K562 (cell line): ENCODE measurements around the gene PCCA. TPM values are rescaled to one million over a fixed set of nuclear protein-coding genes. Genes with fewer than 3 reads are reported as not detected.
A peak's percentile ranks its signal among the peaks of the same experiment; 100 is the strongest.
"Not testable (repeated sequence)": the region's sequence is repeated elsewhere in the genome, so short reads cannot be mapped to it uniquely, and the experiment has no call there.

ENCODE experiments used
- ATAC-seq: fragments of 200-7000 bp; cut with Tn5 transposase; 3 replicates; pipeline ENCODE4 v1.9.1; 2020; ENCODE audit warnings: moderate library complexity
- BruUV-seq: library from RNA; stranded (reverse); fragments of 400-500 nt; replicated peaks from 2 replicates; lab custom pipeline; 2021; lab: Mats Ljungman, UMichigan
- CTCF ChIA-PET: fragments of 300-600 bp; formaldehyde crosslinking; extraction: SDS; loops from one replicate; lab custom pipeline; 2021; ENCODE audit warnings: low intra/inter-chr PET ratio; lab: Yijun Ruan, JAX
- POLR2A ChIA-PET: fragments of 300-600, 350-650 bp; sonication (Branson Sonifier 250); formaldehyde crosslinking; extraction: SDS; loops from one replicate; lab custom pipeline; 2021; ENCODE audit warnings: antibody characterized with exemption, inconsistent platforms; lab: Yijun Ruan, JAX
- DNase-seq, 4 experiments: peaks; one replicate each; pipeline versions ENCODE4 v3.0.0 to v3.0.0-alpha.2; 2011 to 2018; ENCODE audit warnings: low spot score in 3 of 4, mixed read lengths in 3 of 4; ENCODE audit errors: extremely low read depth in 1 of 4
- FAIRE-seq: peaks from 2 replicates; lab custom pipeline; 2011; peaks lifted over from hg19 to GRCh38; lab: Jason Lieb, UNC
- H2AFZ ChIP-seq: 2 replicates; pipeline ENCODE4 v1.6.0; 2011; ENCODE audit warnings: low read depth, low read length, control low read depth, inconsistent platforms
- H3K27ac ChIP-seq: fragments of 200-600 bp; 3 replicates; pipeline ENCODE4 v1.8.0; 2011; ENCODE audit warnings: low read depth, mild to moderate bottlenecking, control low read depth, inconsistent platforms, low read length, moderate library complexity, mixed read lengths; ENCODE audit errors: extremely low read depth
- H3K27me3 ChIP-seq, 2 experiments: fragments of 300-600 bp in 1 of 2; 2 replicates in 1 of 2; 3 replicates in 1 of 2; pipeline versions ENCODE4 v1.6.0 to v1.8.0; 2011; ENCODE audit warnings: inconsistent platforms in 2 of 2, low read length in 2 of 2, mild to moderate bottlenecking in 1 of 2, mixed read lengths in 1 of 2, moderate library complexity in 1 of 2; ENCODE audit not compliant: control insufficient read depth in 2 of 2, insufficient read depth in 2 of 2
- H3K36me3 ChIP-seq: fragments of 300-600 bp; 3 replicates; pipeline ENCODE4 v1.8.0; 2011; ENCODE audit warnings: mild to moderate bottlenecking, low read length, inconsistent platforms; ENCODE audit not compliant: control insufficient read depth, insufficient read depth
- H3K4me1 ChIP-seq, 2 experiments: fragments of 200-600 bp in 1 of 2; replicated peaks in 1 of 2; 2 replicates in 1 of 2; 3 replicates in 1 of 2; pipeline versions ENCODE4 v1.5.1 to v1.8.0; 2011; ENCODE audit warnings: inconsistent platforms in 2 of 2, low read length in 2 of 2, mild to moderate bottlenecking in 1 of 2, mixed read lengths in 1 of 2, moderate library complexity in 1 of 2; ENCODE audit not compliant: control insufficient read depth in 2 of 2, insufficient read depth in 2 of 2
- H3K4me2 ChIP-seq: 2 replicates; pipeline ENCODE4 v1.6.1; 2011; ENCODE audit warnings: low read length, control low read depth, inconsistent platforms, mixed read lengths; ENCODE audit not compliant: insufficient read depth
- H3K4me3 ChIP-seq: fragments of 200-600 bp; sonication (generic), shearing (Covaris generic); 2 replicates; pipeline ENCODE4 v1.5.1; 2016; ENCODE audit warnings: control low read depth, inconsistent platforms
- H3K79me2 ChIP-seq: fragments of 200-600 bp; 3 replicates; pipeline ENCODE4 v1.8.0; 2011; ENCODE audit warnings: low read length, inconsistent platforms; ENCODE audit not compliant: control insufficient read depth, insufficient read depth
- H3K9ac ChIP-seq, 2 experiments: 2 replicates each; pipeline versions ENCODE4 v1.6.0 to v1.6.1; 2011; ENCODE audit warnings: low read depth in 2 of 2, low read length in 2 of 2, control low read depth in 1 of 2, inconsistent platforms in 1 of 2, mild to moderate bottlenecking in 1 of 2, mixed read lengths in 1 of 2; ENCODE audit not compliant: insufficient read depth in 1 of 2
- H3K9me1 ChIP-seq: one replicate; pipeline ENCODE4 v1.6.0; 2011; ENCODE audit warnings: inconsistent platforms, mild to moderate bottlenecking, low read length, moderate library complexity; ENCODE audit not compliant: control insufficient read depth, insufficient read depth
- H3K9me3 ChIP-seq: replicated peaks from 2 replicates; pipeline ENCODE4 v1.5.1; 2011; ENCODE audit warnings: low read depth, low read length, inconsistent platforms; ENCODE audit not compliant: control insufficient read depth, insufficient read depth
- H4K20me1 ChIP-seq: replicated peaks from 2 replicates; pipeline ENCODE4 v1.6.1; 2011; ENCODE audit warnings: low read length, inconsistent platforms, mixed read lengths; ENCODE audit not compliant: control insufficient read depth, insufficient read depth
- CC2D1A ChIP-seq: fragments of 450-650 bp; IDR thresholded peaks from 2 replicates; pipeline ENCODE4 v1.6.1; 2017; ENCODE audit warnings: mild to moderate bottlenecking
- DPF2 ChIP-seq: fragments of 450-650 bp; IDR thresholded peaks from 2 replicates; pipeline ENCODE4 v1.6.1; 2016
- RAD51 ChIP-seq: fragments of 450-650 bp; IDR thresholded peaks from 2 replicates; pipeline ENCODE4 v1.7.1; 2016; ENCODE audit warnings: low read depth, mild to moderate bottlenecking, borderline replicate concordance
- TAF1 ChIP-seq: IDR thresholded peaks from 2 replicates; pipeline ENCODE4 v1.6.1; 2011; ENCODE audit warnings: mild to moderate bottlenecking, low read length, moderate library complexity; ENCODE audit not compliant: insufficient read depth, control insufficient read depth, severe bottlenecking; ENCODE audit errors: extremely low read depth
- ZBTB26 ChIP-seq: fragments of 450-650 bp; formaldehyde crosslinking; IDR thresholded peaks from 2 replicates; pipeline ENCODE4 v1.4.0; 2022; ENCODE audit warnings: missing genetic modification characterization
- ZBTB33 ChIP-seq: sonication (generic); formaldehyde crosslinking; IDR thresholded peaks from 2 replicates; pipeline ENCODE4 v1.8.1; 2023; ENCODE audit warnings: mild to moderate bottlenecking, missing genetic modification reagents
- ZBTB5 ChIP-seq: fragments of 450-650 bp; IDR thresholded peaks from 2 replicates; pipeline ENCODE4 v1.6.1; 2017; ENCODE audit warnings: antibody characterized with exemption
- ZEB2 ChIP-seq: fragments of 450-650 bp; IDR thresholded peaks from 2 replicates; pipeline ENCODE4 v1.6.1; 2016
- ZNF121 ChIP-seq: sonication (generic); formaldehyde crosslinking; conservative IDR thresholded peaks from 2 replicates; pipeline ENCODE4 v1.8.0; 2022; ENCODE audit warnings: missing genetic modification reagents
- WGBS: fragments of 100-300 bp; shearing (Covaris generic); methylation state at CpG from one replicate; pipeline ENCODE4 v1.1.6; 2016; ENCODE audit warnings: low coverage, mixed read lengths; ENCODE audit not compliant: insufficient coverage; ENCODE audit errors: missing lambda C conversion rate; 5-methylcytosine and 5-hydroxymethylcytosine counted together
- in situ Hi-C: fragments of 300-500 bp; cut with MboI; formaldehyde crosslinking; loops from 4 replicates; pipeline ENCODE4 v1.15.0; 2018; ENCODE audit warnings: inconsistent platforms, mixed read lengths
- intact Hi-C: fragments of 100-400 bp; cut with micrococcal nuclease; formaldehyde crosslinking; loops from 2 replicates; pipeline ENCODE4 v1.14.2; 2022
- polyA plus RNA-seq, 8 experiments: library from polyadenylated mRNA; depleted of rRNA in 4 of 8; stranded (reverse) in 5 of 8; unstranded in 3 of 8; fragments of >200 nt; fragmentation: Nextera tagmentation in 2 of 8; fragmentation: Illumina TruSeq in 1 of 8; extraction: Ambion mirVana in 2 of 8; extraction: Trizol in 1 of 8; gene quantifications; 2 replicates each; pipeline versions ENCODE4 v1.2.1 to v1.2.3, GENCODE V29; 2011 to 2014; ENCODE audit warnings: inconsistent platforms in 1 of 8, missing spikeins in 1 of 8
- total RNA-seq, 7 experiments: library from RNA; depleted of rRNA in 6 of 7; stranded (reverse); fragments of >200 nt in 6 of 7; fragmentation: Illumina TruSeq in 2 of 7; extraction: Trizol in 2 of 7; gene quantifications; 2 replicates each; pipeline versions ENCODE4 v1.2.1 to v1.2.3, GENCODE V29; 2011 to 2021; ENCODE audit warnings: low replicate concordance in 1 of 7

PCCA gene
- total and polyA plus RNA-seq, 9 of the 15 experiments (the other 6 are each of a cell fraction or from before 2014, with no cell fraction given) = 5.2 to 14.1 (median 9.7) TPM

GRCh38 chr13:100174455-100174854 is 85.6 kb downstream of the PCCA start:
- TF ChIP-seq ZNF121 (CRISPR knock-in tag) = 0 out of 2 replicates have a peak, but pooled peaks have one; percentile 30
- H3K9me1 ChIP-seq, DNase-seq, H3K4me3 ChIP-seq, H3K36me3 ChIP-seq, H3K79me2 ChIP-seq, in situ Hi-C loops, H2AFZ ChIP-seq, H3K9ac ChIP-seq, H3K4me2 ChIP-seq, H3K9me3 ChIP-seq, H3K27me3 ChIP-seq, H3K4me1 ChIP-seq, H4K20me1 ChIP-seq, BruUV-seq, FAIRE-seq, ATAC-seq, intact Hi-C loops, CTCF ChIA-PET, H3K27ac ChIP-seq: not testable (repeated sequence)
- 74% methylated on average over 4 of the region's 4 CpGs for WGBS
- POLR2A ChIA-PET = interaction anchor here (0.6 kb wide), 1 partner anchor 526 kb away, joined by 4 read pairs; no protein-coding TSS in a partner anchor

- CTCF ChIA-PET = no interaction called here
- TF ChIP-seq ZEB2 = no peak
- no peak for TF ChIP-seq DPF2
- TF ChIP-seq CC2D1A = no peak
- TF ChIP-seq ZBTB5 = no peak
- no peak for TF ChIP-seq ZBTB33 (CRISPR knock-in tag)
- no peak for TF ChIP-seq RAD51
- no peak for TF ChIP-seq TAF1
- TF ChIP-seq ZBTB26 = no peak
Observed at GRCh38 chr13:100175078-100175802, 86.3 kb downstream of the PCCA start.

More at GRCh38 chr13:100175078-100175802, 86.3 kb downstream of the PCCA start:
- FAIRE-seq (no peak), ATAC-seq (no peak), DNase-seq (no peak)
- Histone ChIP-seq H3K9ac (no peak overlapping the region), H3K79me2 (no peaks in the 10 kb centered on the region), H3K27me3 (no peaks in the 10 kb centered on the region), H3K4me2 (no peak overlapping the region), H3K4me3 (no peak overlapping the region), H3K4me1 (no peaks in the 10 kb centered on the region), H3K27ac (no peak overlapping the region), H3K36me3 (no peaks in the 10 kb centered on the region), H3K9me3 (no peaks in the 10 kb centered on the region), H2AFZ (no peak overlapping the region), H3K9me1 (no peaks in the 10 kb centered on the region), H4K20me1 (no peaks in the 10 kb centered on the region; the same call in 1 of the 2 replicates)
- in situ Hi-C loops = no loop called here
- no TSS peak for BruUV-seq
- intact Hi-C loops = no loop called here
- WGBS = 44% methylated on average over 1 of the region's 2 CpGs
- POLR2A ChIA-PET = interaction anchor here (0.6 kb wide), 1 partner anchor 527 kb away, joined by 4 read pairs; no protein-coding TSS in a partner anchor
